Dendritic cell treated with granulocyte-macrophage colony-stimulating factor and Interleukin-4, amounts not matched to agents 40 ng/mL and 50 ng/mL, for 4 days (primary cell): ENCODE data around the gene RADIL.

ENCODE experiments used
- H3K27ac Mint-ChIP-seq: one replicate; pipeline ENCODE4 v1.8.0; 2022; ENCODE audit warnings: mild to moderate bottlenecking, mixed read lengths
- H3K27me3 Mint-ChIP-seq: one replicate; pipeline ENCODE4 v1.8.0; 2022; ENCODE audit warnings: mild to moderate bottlenecking, mixed read lengths
- H3K36me3 Mint-ChIP-seq: one replicate; pipeline ENCODE4 v1.8.0; 2022; ENCODE audit warnings: low read depth, mixed read lengths
- H3K4me1 Mint-ChIP-seq: one replicate; pipeline ENCODE4 v1.8.0; 2022; ENCODE audit warnings: low read depth, mixed read lengths
- H3K4me3 Mint-ChIP-seq: one replicate; pipeline ENCODE4 v1.8.0; 2022; ENCODE audit warnings: mild to moderate bottlenecking, moderate library complexity, mixed read lengths
- H3K9me3 Mint-ChIP-seq: one replicate; pipeline ENCODE4 v1.8.0; 2022; ENCODE audit warnings: mixed read lengths
- intact Hi-C: fragments of 100-400 bp; cut with micrococcal nuclease; formaldehyde crosslinking; loops from one replicate; pipeline ENCODE4 v1.15.0; 2022

RADIL gene

DNA sequence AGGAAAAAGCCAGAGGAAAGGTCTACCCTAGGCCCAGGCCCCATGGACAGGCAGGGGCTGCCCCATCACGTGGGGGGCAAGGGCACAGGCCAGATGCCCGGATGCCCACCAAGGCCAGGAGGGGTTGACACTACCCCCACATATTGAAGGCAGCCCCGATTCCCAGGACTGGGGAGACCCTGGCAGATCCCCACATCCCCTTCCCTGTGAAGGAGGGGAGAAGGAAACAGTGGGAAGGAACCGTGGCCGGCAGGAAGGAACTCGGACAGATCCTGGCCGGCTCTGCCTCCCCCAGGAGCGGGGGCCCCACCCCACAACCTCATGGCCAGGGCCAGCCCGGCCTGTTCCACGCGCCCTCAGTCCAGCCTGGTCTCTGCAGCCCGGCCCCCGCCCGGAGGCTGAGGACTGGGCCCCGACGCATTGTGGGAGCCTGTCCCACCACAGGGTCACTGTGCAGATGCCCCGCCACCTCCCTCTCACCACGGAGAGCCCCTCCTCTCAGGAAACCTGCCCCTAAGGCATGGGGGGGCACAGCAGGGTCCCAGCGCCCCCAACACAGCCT, 63.0 kb downstream of the RADIL start:
- H3K27me3 Mint-ChIP-seq: peaks cover 9% of the 10 kb centered on the region
- no peaks in the 10 kb centered on the region for H3K4me1 Mint-ChIP-seq
- H3K9me3 Mint-ChIP-seq: no peaks in the 10 kb centered on the region
- H3K4me3 Mint-ChIP-seq: no peak overlapping the region
- H3K27ac Mint-ChIP-seq: no peak overlapping the region
- intact Hi-C loops: no loop called here
- no peaks in the 10 kb centered on the region for H3K36me3 Mint-ChIP-seq

DNA sequence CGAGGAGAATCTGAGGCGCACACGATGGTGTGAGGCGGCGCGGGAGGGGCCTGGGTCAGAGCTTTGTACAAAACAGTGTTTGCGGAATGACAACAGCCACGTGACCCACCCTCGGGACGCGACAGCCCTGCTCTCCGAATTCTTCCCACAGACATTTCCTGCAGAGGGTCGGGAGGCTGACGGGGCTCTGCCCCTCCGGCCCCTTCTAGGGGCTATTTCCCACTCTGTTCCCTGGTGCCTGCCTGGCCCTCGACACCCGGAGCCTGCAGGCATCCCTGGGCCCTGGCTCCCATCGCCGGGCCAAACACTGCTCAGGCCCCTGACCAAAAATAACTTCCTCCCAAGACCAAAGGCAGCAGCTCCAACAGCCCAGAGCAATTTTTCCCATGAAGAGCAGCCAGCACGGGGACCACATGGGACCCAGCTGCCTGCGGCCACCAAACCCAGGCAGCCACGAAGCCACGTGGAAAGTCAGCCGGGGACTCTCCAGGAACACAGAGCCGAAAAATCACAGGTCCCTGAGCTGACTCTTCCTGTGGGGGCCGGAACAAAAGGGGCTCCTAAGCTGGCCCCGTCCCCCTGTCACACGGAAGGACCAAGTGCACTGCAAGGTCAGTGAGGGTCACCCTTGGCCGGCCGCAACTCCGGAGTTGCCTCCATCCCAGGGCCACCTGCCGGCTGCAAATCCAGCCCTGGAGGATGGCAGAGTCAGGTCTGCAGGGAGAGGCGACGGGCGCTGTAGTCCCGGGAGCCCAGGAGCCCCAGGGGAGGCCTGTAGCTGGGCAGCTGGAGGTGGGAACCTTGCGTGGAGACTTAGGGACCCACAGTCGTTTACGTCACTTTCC, 63.7 kb downstream of the RADIL start:
- no peaks in the 10 kb centered on the region for H3K9me3 Mint-ChIP-seq
- no peaks in the 10 kb centered on the region for H3K36me3 Mint-ChIP-seq
- H3K4me3 Mint-ChIP-seq: no peak overlapping the region
- peaks cover 1% of the 10 kb centered on the region for H3K4me1 Mint-ChIP-seq
- intact Hi-C loops: no loop called here
- no peak overlapping the region for H3K27ac Mint-ChIP-seq
- peaks cover 8% of the 10 kb centered on the region for H3K27me3 Mint-ChIP-seq

DNA sequence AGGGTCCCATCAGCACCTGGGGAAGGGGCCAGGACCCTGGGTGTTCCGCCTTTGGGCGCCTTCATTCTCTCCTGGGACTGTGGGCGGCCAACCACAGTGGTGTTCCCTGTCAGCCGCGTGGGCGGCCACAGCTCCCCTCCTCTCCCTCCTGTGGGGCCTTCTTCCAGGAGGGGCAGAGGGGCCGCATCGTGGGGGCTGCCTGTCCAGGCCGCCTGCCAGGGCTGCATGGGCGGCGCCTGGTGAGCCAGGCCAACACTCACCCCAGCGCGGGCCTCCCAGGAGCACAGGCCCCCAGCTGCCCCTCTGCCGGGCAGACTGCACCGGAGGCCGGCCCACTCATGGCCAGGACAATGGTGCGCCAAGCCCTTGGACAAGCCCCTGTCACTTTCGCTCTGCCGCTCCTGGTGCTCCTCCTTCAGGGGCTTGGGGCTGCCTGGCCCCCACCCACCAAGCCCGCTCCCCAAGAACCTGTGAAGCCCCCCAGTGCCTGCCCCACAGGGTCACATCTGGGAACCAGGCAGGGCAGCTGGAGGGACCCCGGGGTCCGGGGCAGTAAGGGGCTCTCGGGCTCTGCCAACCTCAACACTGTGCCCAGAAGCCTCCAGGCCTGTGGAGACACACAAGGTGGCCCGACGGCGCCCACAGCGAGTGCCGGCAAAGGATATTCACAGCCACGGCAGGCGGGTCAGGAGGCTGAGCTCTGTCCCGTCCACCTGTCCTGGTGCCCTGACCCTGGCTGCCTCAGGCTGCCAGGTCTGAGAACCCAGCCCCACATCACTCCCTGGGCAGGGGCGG, 65.3 kb downstream of the RADIL start:
- Mint-ChIP-seq H3K27ac (no peak overlapping the region), H3K4me1 (peaks cover 6% of the 10 kb centered on the region), H3K9me3 (peaks cover 2% of the 10 kb centered on the region), H3K27me3 (peaks cover 24% of the 10 kb centered on the region), H3K4me3 (no peak overlapping the region), H3K36me3 (no peaks in the 10 kb centered on the region)
- intact Hi-C loops: no loop called here

DNA sequence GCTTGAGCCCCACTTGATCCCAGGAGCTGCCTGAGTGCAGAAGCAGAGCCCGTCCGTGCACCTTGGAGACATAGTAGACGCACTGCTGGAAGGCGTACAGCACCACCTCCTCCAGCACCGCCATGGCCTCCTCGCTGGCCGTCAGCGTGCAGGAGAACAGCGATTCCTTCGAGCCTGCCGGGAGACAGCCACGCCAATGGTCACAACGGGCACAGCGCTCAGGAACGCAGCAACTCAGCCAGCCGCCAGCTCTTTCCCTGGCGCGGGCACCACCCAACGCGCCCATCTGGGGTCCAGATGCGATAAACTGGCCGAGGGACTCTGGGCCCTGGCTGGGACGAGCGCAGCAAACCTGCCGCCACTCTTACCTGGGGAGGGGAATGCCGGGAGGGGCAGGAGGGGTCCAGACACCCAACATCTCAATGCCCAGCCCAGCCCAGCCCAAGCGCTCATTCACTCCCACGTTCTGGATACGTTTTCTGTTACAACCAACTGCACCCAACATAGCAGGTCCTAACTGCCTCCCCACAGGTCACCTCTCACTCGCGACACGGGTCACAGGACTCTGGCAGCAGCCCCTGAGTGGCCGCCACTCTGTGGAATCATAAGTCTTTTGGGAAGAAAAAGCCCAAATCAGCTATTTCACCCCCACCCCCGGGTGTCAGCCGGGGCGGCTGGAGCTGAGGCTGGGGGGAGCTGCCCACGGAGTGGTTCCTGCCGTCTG, 66.2 kb downstream of the RADIL start:
- H3K36me3 Mint-ChIP-seq: no peaks in the 10 kb centered on the region
- peaks cover 6% of the 10 kb centered on the region for H3K4me1 Mint-ChIP-seq
- H3K27me3 Mint-ChIP-seq: peaks cover 31% of the 10 kb centered on the region
- peaks cover 10% of the 10 kb centered on the region for H3K9me3 Mint-ChIP-seq
- H3K4me3 Mint-ChIP-seq: no peak overlapping the region
- intact Hi-C loops: no loop called here
- H3K27ac Mint-ChIP-seq: no peak overlapping the region

DNA sequence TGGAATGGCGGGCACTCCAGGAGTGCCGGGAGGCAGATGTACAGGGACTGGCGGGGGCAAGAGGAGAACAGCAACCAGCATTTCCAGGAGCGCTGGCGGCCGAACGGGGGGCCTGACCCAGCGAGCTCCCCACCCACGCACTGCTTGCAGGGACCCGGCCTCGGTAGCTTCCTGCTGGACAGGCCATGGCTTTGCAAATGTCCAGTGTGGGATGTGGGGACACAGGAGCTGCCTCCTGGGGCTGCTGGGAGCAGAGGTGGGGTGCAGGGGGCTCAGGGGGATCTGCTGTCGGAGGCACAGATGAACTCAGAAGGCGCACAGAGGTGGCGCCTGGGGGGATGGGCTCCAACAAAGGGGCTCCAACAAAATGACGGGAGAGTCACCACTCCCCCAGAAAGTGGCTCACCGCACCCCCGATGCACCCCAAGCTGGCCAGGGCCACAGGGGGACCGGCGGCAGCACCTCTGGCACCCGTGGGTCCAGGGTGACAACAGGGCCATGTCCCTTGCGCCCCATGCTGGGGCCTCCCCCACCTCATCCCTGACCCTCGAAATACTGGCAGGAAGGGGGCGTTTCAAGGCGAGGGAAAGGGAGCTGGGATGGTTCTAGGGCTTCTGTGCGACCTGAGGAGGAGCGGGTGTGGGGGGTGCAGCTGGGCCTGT, 67.0 kb downstream of the RADIL start:
- intact Hi-C loops: no loop called here
- Mint-ChIP-seq H3K27ac (no peak overlapping the region), H3K9me3 (peaks cover 12% of the 10 kb centered on the region), H3K36me3 (no peaks in the 10 kb centered on the region), H3K27me3 (peaks cover 31% of the 10 kb centered on the region), H3K4me3 (no peak overlapping the region), H3K4me1 (peaks cover 6% of the 10 kb centered on the region)

DNA sequence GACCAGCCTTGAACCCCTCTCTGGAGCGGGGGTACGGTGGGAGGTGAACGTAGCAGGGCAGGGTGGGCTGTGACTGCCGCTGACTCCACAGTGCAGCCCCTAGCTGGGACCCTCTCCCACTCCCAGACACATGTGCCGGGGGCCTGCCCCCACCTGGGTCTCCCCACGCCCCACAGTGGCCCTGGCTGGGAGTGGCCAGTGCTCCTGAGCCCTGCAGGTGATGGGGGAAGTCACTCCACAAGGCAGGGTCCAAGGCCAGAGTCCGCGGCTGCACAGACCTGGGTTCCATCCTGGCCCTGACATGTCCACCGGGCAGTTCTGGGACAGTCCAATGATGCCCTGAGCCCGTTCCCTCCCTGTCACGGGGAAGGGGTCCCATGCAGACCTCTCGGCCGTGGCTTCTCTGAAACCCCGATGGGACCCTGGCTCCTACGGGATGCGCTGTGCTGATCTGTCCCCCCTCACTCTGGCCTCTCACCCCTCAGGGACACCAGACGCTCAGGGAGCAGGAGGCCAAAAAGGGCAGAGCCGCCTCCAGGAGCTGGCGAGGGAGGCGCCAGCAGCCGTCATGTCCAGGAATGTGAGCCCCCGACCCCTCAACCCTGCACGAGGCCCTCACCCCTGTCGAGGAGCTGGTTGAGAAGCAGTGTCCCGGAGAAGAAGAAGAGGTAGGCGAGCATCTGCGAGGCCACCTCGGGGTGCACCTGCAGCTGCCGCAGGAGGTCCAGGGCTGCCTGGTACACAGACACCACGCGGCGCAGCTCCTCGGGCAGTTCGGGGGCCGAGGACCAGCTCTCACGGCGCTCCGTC, 67.7 kb downstream of the RADIL start:
- intact Hi-C loops: no loop called here

DNA sequence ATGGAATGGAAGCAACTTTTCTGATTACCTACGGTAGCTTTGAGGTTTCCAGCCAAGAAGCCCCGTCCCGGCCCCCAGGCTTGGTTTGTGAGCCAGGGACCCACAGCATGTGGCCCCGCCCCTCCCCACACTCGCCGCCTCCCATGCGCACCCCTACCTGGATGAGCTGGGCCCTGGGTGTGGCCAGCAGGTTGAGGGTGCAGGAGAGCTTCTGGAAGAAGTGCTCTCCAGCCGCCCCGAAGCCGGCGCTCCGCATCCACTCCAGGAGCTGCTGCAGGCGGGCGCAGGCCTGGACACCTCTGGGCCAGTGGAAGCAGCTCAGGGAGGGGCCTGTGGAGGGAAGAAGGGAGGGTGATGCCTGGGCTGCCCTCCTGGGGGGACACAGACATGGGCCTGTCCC, 68.4 kb downstream of the RADIL start:
- H3K27ac Mint-ChIP-seq: no peak overlapping the region
- peaks cover 41% of the 10 kb centered on the region for H3K27me3 Mint-ChIP-seq
- intact Hi-C loops: no loop called here
- no peak overlapping the region for H3K4me3 Mint-ChIP-seq
- H3K9me3 Mint-ChIP-seq: peaks cover 12% of the 10 kb centered on the region
- peaks cover 6% of the 10 kb centered on the region for H3K4me1 Mint-ChIP-seq
- H3K36me3 Mint-ChIP-seq: no peaks in the 10 kb centered on the region

More for the DNA sequence above, 67.7 kb downstream of the RADIL start:
- Mint-ChIP-seq H3K27me3 (peaks cover 35% of the 10 kb centered on the region), H3K9me3 (peaks cover 12% of the 10 kb centered on the region), H3K4me3 (no peak overlapping the region), H3K4me1 (peaks cover 6% of the 10 kb centered on the region), H3K27ac (no peak overlapping the region), H3K36me3 (no peaks in the 10 kb centered on the region)

DNA sequence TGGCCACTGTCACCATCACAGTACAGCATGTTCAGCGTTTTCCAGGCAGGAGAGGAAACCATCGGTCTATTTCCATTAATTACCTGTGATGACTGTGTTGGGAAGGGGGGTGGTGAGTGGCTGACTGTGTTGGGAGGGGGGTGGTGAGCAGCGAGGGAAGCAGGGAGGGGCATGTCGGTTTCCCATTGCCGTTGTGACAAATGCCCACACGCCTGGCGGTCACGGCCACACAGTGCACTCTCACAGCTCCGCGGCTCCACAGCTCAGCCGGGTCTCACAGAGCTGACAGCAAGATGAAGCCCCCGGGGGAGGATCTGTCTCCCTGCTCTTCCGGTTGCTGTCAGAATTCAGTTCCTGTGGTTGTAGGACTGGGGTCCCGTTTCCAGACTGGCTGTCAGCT, 69.1 kb downstream of the RADIL start:
- H3K9me3 Mint-ChIP-seq: peaks cover 12% of the 10 kb centered on the region
- peaks cover 7% of the 10 kb centered on the region for H3K4me1 Mint-ChIP-seq
- H3K4me3 Mint-ChIP-seq: no peak overlapping the region
- intact Hi-C loops: no loop called here
- peaks cover 43% of the 10 kb centered on the region for H3K27me3 Mint-ChIP-seq
- no peak overlapping the region for H3K27ac Mint-ChIP-seq
- no peaks in the 10 kb centered on the region for H3K36me3 Mint-ChIP-seq

DNA sequence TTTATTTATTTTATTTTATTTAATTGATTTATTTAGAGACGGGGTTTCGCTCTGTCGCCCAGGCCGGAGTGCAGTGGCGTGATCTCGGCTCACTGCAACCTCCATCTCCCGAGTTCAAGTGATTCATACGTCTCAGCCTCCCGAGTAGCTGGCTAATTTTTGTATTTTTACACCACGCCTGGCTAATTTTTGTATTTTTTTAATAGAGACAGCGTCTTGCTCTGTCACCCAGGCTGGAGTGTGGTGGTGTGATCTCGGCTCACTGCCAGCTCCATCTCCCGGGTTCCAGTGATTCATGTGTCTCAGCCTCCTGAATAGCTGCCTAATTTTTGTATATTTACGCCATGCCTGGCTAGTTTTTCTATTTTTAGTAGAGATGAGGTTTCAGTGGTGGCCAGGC, 73.8 kb downstream of the RADIL start:
- H3K27ac Mint-ChIP-seq: no peak overlapping the region
- H3K36me3 Mint-ChIP-seq: no peaks in the 10 kb centered on the region
- intact Hi-C loops: no loop called here
- no peak overlapping the region for H3K4me3 Mint-ChIP-seq
- peaks cover 77% of the 10 kb centered on the region for H3K27me3 Mint-ChIP-seq
- peaks cover 9% of the 10 kb centered on the region for H3K4me1 Mint-ChIP-seq
- peaks cover 12% of the 10 kb centered on the region for H3K9me3 Mint-ChIP-seq

DNA sequence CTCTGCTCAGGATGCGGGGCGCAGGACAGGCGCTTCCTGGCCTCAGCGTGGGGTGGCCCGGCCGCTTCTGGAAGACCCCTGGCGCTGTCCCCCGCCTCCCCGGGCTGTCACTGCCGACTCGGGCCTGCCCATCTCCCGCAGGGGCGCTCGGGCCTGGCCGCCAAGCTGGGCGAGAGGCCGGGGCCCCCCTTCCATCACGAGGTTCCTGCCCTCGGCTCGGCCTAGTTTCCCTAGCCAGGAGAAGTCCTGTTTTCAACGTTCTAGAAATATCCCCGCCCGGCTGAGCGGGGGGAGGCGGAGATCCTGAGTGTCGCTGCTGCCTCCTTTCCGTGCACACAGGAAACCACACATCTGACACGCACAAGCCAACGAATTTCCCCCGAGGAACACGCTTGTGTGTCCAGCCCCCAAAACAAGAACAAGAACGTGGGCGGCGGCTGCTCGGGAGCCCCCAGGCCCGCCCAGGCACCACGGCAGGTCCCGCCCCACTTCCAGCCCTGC, 74.4 kb downstream of the RADIL start:
- H3K27ac Mint-ChIP-seq: no peak overlapping the region
- H3K4me3 Mint-ChIP-seq: peak overlapping the region; percentile 63
- H3K36me3 Mint-ChIP-seq: no peaks in the 10 kb centered on the region
- peaks cover 71% of the 10 kb centered on the region for H3K27me3 Mint-ChIP-seq
- peaks cover 12% of the 10 kb centered on the region for H3K9me3 Mint-ChIP-seq
- intact Hi-C loops: no loop called here
- peaks cover 5% of the 10 kb centered on the region for H3K4me1 Mint-ChIP-seq

DNA sequence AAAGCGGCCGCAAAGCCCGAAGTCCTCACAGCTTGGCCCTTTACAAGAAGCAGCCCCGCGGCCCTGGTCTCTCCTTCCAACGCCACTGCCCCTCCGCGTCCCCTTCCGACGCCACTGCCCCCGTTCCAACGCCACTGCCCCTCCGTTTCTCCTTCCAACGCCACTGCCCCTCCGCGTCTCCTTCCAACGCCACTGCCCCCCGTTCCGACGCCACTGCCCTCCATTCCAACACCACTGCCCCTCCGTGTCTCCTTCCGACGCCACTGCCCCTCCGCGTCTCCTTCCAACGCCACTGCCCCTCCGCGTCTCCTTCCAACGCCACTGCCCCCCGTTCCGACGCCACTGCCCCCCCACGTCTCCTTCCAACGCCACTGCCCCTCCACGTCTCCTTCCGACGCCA, 75.0 kb downstream of the RADIL start:
- Mint-ChIP-seq H3K27me3 (peaks cover 66% of the 10 kb centered on the region), H3K27ac (no peak overlapping the region), H3K36me3 (no peaks in the 10 kb centered on the region), H3K4me3 (no peak overlapping the region), H3K9me3 (peaks cover 12% of the 10 kb centered on the region), H3K4me1 (peaks cover 5% of the 10 kb centered on the region)
- intact Hi-C loops: no loop called here

DNA sequence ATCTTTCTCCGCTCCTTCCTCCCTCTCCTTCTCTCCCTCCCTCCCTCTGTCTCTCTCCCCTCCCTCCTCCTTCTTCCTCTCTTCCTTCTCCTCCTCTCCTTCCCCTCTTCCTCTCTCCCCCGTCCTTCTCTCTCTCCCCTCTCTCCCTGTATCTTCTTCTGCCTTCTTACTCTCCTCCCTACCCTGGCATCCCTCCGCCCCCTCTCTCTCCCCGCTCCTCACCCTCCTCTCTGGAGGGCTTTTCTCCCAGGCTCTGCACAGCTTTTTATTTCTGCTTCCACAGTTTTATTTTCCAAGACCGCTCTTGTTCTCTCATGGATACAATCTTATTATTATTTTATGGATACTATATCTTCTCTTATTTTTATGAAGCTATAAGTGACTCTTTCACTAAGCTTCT, 75.5 kb downstream of the RADIL start:
- Mint-ChIP-seq H3K4me3 (no peak overlapping the region), H3K27ac (no peak overlapping the region), H3K27me3 (peaks cover 60% of the 10 kb centered on the region), H3K9me3 (peaks cover 8% of the 10 kb centered on the region), H3K36me3 (no peaks in the 10 kb centered on the region), H3K4me1 (peaks cover 5% of the 10 kb centered on the region)
- intact Hi-C loops: no loop called here
